ENCODE results near the gene BIRC2.

The BIRC2 gene

GRCh38 chr11:102423936-102424335, 76.9 kb downstream of the BIRC2 start:
- Histone ChIP-seq H3K27ac (ENCODE audit: low read depth, low read length) (no peak overlapping the region), H3K27me3 (ENCODE audit: control insufficient read depth, low read length) (no peaks in the 10 kb centered on the region), H3K9me3 (ENCODE audit: control insufficient read depth, insufficient read depth, low read length) (peaks cover 4% of the 10 kb centered on the region; the same call in 1 of the 2 replicates), H3K4me1 (ENCODE audit: control insufficient read depth, low read length) (peaks cover 24% of the 10 kb centered on the region), H4K20me1 (ENCODE audit: control insufficient read depth, insufficient read depth, low read depth, low read length) (0 out of 2 replicates have a peak, but pooled peaks cover 4% of the 10 kb centered on the region), H3K4me2 (ENCODE audit: low read length) (no peak overlapping the region), H3K4me3 (ENCODE audit: low read length) (no peak overlapping the region), H3K36me3 (ENCODE audit: control insufficient read depth, low read length) (peaks cover 74% of the 10 kb centered on the region), H3F3A (ENCODE audit: control insufficient read depth, insufficient read depth) (no peaks in the 10 kb centered on the region), H3K9me2 (replicated peaks; ENCODE audit: control insufficient read depth, low read length) (no peaks in the 10 kb centered on the region), H3K79me2 (ENCODE audit: control insufficient read depth, low read length) (peaks cover 97% of the 10 kb centered on the region)
- TF ChIP-seq, protein P1, sequence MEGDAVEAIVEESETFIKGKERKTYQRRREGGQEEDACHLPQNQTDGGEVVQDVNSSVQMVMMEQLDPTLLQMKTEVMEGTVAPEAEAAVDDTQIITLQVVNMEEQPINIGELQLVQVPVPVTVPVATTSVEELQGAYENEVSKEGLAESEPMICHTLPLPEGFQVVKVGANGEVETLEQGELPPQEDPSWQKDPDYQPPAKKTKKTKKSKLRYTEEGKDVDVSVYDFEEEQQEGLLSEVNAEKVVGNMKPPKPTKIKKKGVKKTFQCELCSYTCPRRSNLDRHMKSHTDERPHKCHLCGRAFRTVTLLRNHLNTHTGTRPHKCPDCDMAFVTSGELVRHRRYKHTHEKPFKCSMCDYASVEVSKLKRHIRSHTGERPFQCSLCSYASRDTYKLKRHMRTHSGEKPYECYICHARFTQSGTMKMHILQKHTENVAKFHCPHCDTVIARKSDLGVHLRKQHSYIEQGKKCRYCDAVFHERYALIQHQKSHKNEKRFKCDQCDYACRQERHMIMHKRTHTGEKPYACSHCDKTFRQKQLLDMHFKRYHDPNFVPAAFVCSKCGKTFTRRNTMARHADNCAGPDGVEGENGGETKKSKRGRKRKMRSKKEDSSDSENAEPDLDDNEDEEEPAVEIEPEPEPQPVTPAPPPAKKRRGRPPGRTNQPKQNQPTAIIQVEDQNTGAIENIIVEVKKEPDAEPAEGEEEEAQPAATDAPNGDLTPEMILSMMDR (IDR thresholded peaks at IDR 0.05; ENCODE audit: low read depth, low read length, poor library complexity, severe bottlenecking) = no peak
- TF ChIP-seq EZH2phosphoT487 (IDR thresholded peaks at IDR 0.05; ENCODE audit: borderline replicate concordance, low read length) = no peak

DNA sequence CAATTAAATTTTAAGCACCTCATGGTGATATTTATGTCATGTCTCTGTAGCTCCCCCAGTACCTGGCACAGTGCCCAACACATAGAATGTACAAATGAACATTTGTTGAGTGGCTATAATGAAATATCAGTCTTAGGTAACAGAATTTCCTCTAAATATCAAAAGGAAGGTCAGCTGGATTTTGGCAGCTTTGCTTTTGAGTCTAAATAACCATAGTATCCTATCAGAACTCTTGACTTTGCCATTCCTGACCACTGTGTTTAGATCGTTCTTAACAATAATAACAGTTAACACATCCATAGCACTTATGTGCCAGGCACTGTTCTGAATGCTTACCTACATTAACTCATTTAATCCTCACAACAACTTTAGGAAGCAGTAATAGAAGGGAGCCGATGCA, 79.0 kb downstream of the BIRC2 start:
- peaks cover 44% of the 10 kb centered on the region for H3K4me1 ChIP-seq (ENCODE audit: control insufficient read depth, low read length)
- H3K4me2 ChIP-seq (ENCODE audit: low read length) = no peak overlapping the region
- H3F3A ChIP-seq (ENCODE audit: control insufficient read depth, insufficient read depth) = peaks cover 3% of the 10 kb centered on the region
- H3K9me2 ChIP-seq (replicated peaks; ENCODE audit: control insufficient read depth, low read length) = no peaks in the 10 kb centered on the region
- peaks cover 71% of the 10 kb centered on the region for H3K36me3 ChIP-seq (ENCODE audit: control insufficient read depth, low read length)
- peaks cover 13% of the 10 kb centered on the region; the same call in 1 of the 2 replicates for H4K20me1 ChIP-seq (ENCODE audit: control insufficient read depth, insufficient read depth, low read depth, low read length)
- peaks cover 97% of the 10 kb centered on the region for H3K79me2 ChIP-seq (ENCODE audit: control insufficient read depth, low read length)
- H3K4me3 ChIP-seq (ENCODE audit: low read length) = no peak overlapping the region
- H3K9me3 ChIP-seq (ENCODE audit: control insufficient read depth, insufficient read depth, low read length) = no peaks in the 10 kb centered on the region
- H3K27me3 ChIP-seq (ENCODE audit: control insufficient read depth, low read length) = no peaks in the 10 kb centered on the region
- no peak overlapping the region for H3K27ac ChIP-seq (ENCODE audit: low read depth, low read length)
- TF ChIP-seq, protein P1 (IDR thresholded peaks at IDR 0.05; ENCODE audit: low read depth, low read length, poor library complexity, severe bottlenecking) = no peak
- no peak for TF ChIP-seq EZH2phosphoT487 (IDR thresholded peaks at IDR 0.05; ENCODE audit: borderline replicate concordance, low read length)

DNA sequence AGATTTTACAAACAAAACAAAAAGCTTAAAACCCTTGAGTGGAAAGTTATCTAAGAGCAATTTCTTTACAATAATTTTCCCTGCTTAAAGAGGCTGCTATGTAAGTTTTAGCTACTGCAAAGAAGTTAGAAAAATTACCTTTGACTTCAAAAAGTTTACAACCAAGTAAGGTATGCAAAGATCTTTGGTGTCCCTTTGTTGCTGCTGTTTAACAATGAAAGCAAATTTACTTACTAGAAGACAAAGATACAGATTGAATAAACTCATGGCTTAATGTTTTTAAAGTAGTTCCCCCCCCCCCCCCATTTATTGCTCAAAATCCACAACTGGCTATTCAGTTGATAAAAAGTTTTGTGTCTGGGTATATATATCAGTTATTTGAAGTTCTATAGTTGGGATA, 79.6 kb downstream of the BIRC2 start:
- Histone ChIP-seq H3K27ac (ENCODE audit: low read depth, low read length) (no peak overlapping the region), H3F3A (ENCODE audit: control insufficient read depth, insufficient read depth) (peaks cover 8% of the 10 kb centered on the region), H4K20me1 (ENCODE audit: control insufficient read depth, insufficient read depth, low read depth, low read length) (peaks cover 13% of the 10 kb centered on the region; the same call in 1 of the 2 replicates), H3K27me3 (ENCODE audit: control insufficient read depth, low read length) (no peaks in the 10 kb centered on the region), H3K4me1 (ENCODE audit: control insufficient read depth, low read length) (peaks cover 47% of the 10 kb centered on the region), H3K4me2 (ENCODE audit: low read length) (no peak overlapping the region), H3K9me2 (replicated peaks; ENCODE audit: control insufficient read depth, low read length) (no peaks in the 10 kb centered on the region), H3K79me2 (ENCODE audit: control insufficient read depth, low read length) (peaks cover 97% of the 10 kb centered on the region), H3K36me3 (ENCODE audit: control insufficient read depth, low read length) (peaks cover 71% of the 10 kb centered on the region), H3K9me3 (ENCODE audit: control insufficient read depth, insufficient read depth, low read length) (peaks cover 2% of the 10 kb centered on the region; the same call in 1 of the 2 replicates), H3K4me3 (ENCODE audit: low read length) (no peak overlapping the region)
- TF ChIP-seq EZH2phosphoT487 (IDR thresholded peaks at IDR 0.05; ENCODE audit: borderline replicate concordance, low read length) = no peak
- TF ChIP-seq, protein P1 (IDR thresholded peaks at IDR 0.05; ENCODE audit: low read depth, low read length, poor library complexity, severe bottlenecking) = no peak
